ENCODE data around the gene CATSPERE. TPM values are rescaled to one million over a fixed set of nuclear protein-coding genes. Genes with fewer than 3 reads are reported as not detected.

CATSPERE gene
- total and polyA plus RNA-seq, 9 of the 15 experiments (the other 6 are each of a cell fraction or from before 2014, with no cell fraction given): 0.06 to 0.16 (median 0.09) TPM; not detected in 3

GRCh38 chr1:244599937-244600350, 138.9 kb downstream of the CATSPERE start (continued):
- no peak for TF ChIP-seq CHD7 (IDR thresholded peaks at IDR 0.05; ENCODE audit: low read depth, low read length)
- TF ChIP-seq ZKSCAN1 (IDR thresholded peaks at IDR 0.05; ENCODE audit: low read depth, low read length): no peak
